Ishikawa (cell line): Measurements from ENCODE around the gene TICAM1.

ENCODE experiments used
- CEBPB ChIP-seq: IDR thresholded peaks from 2 replicates; pipeline ENCODE4 v1.6.1; 2012
- CREB1 ChIP-seq: IDR thresholded peaks from 2 replicates; pipeline ENCODE4 v1.6.1; 2012; ENCODE audit warnings: low read depth
- EGR1 ChIP-seq: IDR thresholded peaks from 2 replicates; pipeline ENCODE4 v1.6.1; 2012
- EP300 ChIP-seq: IDR thresholded peaks from 2 replicates; pipeline ENCODE4 v1.6.1; 2012; ENCODE audit warnings: borderline replicate concordance
- FOXM1 ChIP-seq: IDR thresholded peaks from 2 replicates; pipeline ENCODE4 v1.6.1; 2012; ENCODE audit warnings: low read depth, borderline replicate concordance
- MAX ChIP-seq: IDR thresholded peaks from 2 replicates; pipeline ENCODE4 v1.6.1; 2012
- NFIC ChIP-seq: IDR thresholded peaks from 2 replicates; pipeline ENCODE4 v1.6.1; 2012
- RAD21 ChIP-seq: IDR thresholded peaks from 2 replicates; pipeline ENCODE4 v1.6.1; 2012; ENCODE audit warnings: low read depth
- REST ChIP-seq: IDR thresholded peaks from 2 replicates; pipeline ENCODE4 v1.6.1; 2012; ENCODE audit warnings: low read depth, mild to moderate bottlenecking
- TAF1 ChIP-seq: IDR thresholded peaks from 2 replicates; pipeline ENCODE4 v1.6.1; 2012; ENCODE audit warnings: low read depth, mild to moderate bottlenecking
- TCF12 ChIP-seq: IDR thresholded peaks from 2 replicates; pipeline ENCODE4 v1.6.1; 2012; ENCODE audit warnings: low read depth
- TEAD4 ChIP-seq: IDR thresholded peaks from 2 replicates; pipeline ENCODE4 v1.6.1; 2012
- USF1 ChIP-seq: IDR thresholded peaks from 2 replicates; pipeline ENCODE4 v1.6.1; 2012
- YY1 ChIP-seq: IDR thresholded peaks from 2 replicates; pipeline ENCODE4 v1.6.1; 2012; ENCODE audit warnings: low read depth
- ZBTB7A ChIP-seq: IDR thresholded peaks from 2 replicates; pipeline ENCODE4 v1.6.1; 2012; ENCODE audit warnings: low read depth

The TICAM1 gene

GRCh38 chr19:4811328-4812131 is 20.0 kb downstream of the TICAM1 start:
- TF ChIP-seq RAD21 (peak; percentile 58; the same call in 1 of the 2 replicates), NFIC (no peak)

GRCh38 chr19:4807188-4807587 is 24.3 kb downstream of the TICAM1 start:
- TF ChIP-seq CREB1 (no peak), ZBTB7A (no peak), YY1 (no peak), REST (no peak), USF1 (no peak), TEAD4 (no peak)

- TF ChIP-seq NFIC (no peak), USF1 (no peak), TAF1 (no peak), YY1 (no peak), FOXM1 (no peak), TCF12 (no peak), REST (no peak), EP300 (no peak), RAD21 (no peak), EGR1 (no peak), TEAD4 (no peak)
Observed at GRCh38 chr19:4806384-4806783, 25.1 kb downstream of the TICAM1 start.

GRCh38 chr19:4803736-4804695 is 27.5 kb downstream of the TICAM1 start:
- no peak for TF ChIP-seq FOXM1
- peak; percentile 81 for TF ChIP-seq ZBTB7A
- TF ChIP-seq RAD21: peak; percentile 86
- TF ChIP-seq EGR1: no peak

- TF ChIP-seq CREB1: no peak
- TF ChIP-seq CEBPB: no peak
- TF ChIP-seq ZBTB7A: no peak
- TF ChIP-seq FOXM1: no peak
- TF ChIP-seq YY1: no peak
- TF ChIP-seq RAD21: no peak
- TF ChIP-seq EP300: no peak
- TF ChIP-seq NFIC: no peak
- no peak for TF ChIP-seq EGR1
- TF ChIP-seq TAF1: no peak
Observed at GRCh38 chr19:4802711-4803110, 28.8 kb downstream of the TICAM1 start.

GRCh38 chr19:4801085-4801619 is 30.4 kb downstream of the TICAM1 start:
- no peak for TF ChIP-seq CEBPB
- no peak for TF ChIP-seq TEAD4
- no peak for TF ChIP-seq FOXM1
- no peak for TF ChIP-seq NFIC
- no peak for TF ChIP-seq YY1
- TF ChIP-seq TAF1: no peak
- no peak for TF ChIP-seq REST
- no peak for TF ChIP-seq RAD21
- no peak for TF ChIP-seq ZBTB7A
- no peak for TF ChIP-seq CREB1
- TF ChIP-seq MAX: no peak
- TF ChIP-seq EP300: no peak
- no peak for TF ChIP-seq TCF12
- TF ChIP-seq EGR1: no peak
- no peak for TF ChIP-seq USF1
